Measurements from ENCODE around the gene BCAS4. TPM values are rescaled to one million over a fixed set of nuclear protein-coding genes. Genes with fewer than 3 reads are reported as not detected.

Gene BCAS4
- total RNA-seq, 1 experiment from 2014 or later: 25.8 TPM

GRCh38 chr20:50926530-50926929 is 131.7 kb downstream of the BCAS4 start (continued):
- no peak for TF ChIP-seq ZNF138 (CRISPR knock-in tag; conservative IDR thresholded peaks at IDR 0.05)

Other genes with a start within 250 kb of the BCAS4 start
- 5.4 to 6.5 TPM (median 6.0 TPM) in 3 replicates for gene RIPOR3, start 103.5 kb upstream of the BCAS4 start, total RNA-seq (2021)
- gene PARD6B, start 63.5 kb upstream of the BCAS4 start, total RNA-seq (2021): 29.6 to 38.0 TPM (median 37.5 TPM) in 3 replicates
- gene ADNP, start 136.4 kb downstream of the BCAS4 start, total RNA-seq (2021): 106 to 116 TPM (median 109 TPM) in 3 replicates
- 50.0 to 57.8 TPM (median 50.4 TPM) in 3 replicates for gene DPM1, start 163.5 kb downstream of the BCAS4 start, total RNA-seq (2021)
- gene MOCS3, start 163.8 kb downstream of the BCAS4 start, total RNA-seq (2021): 6.0 to 6.7 TPM (median 6.0 TPM) in 3 replicates
- gene KCNG1, start 228.0 kb downstream of the BCAS4 start, total RNA-seq (2021): 31.2 to 34.6 TPM (median 31.6 TPM) in 3 replicates